GM21367 (cell line): ENCODE measurements around the gene ADAMTS7.
"Not testable (repeated sequence)": the region's sequence is repeated elsewhere in the genome, so short reads cannot be mapped to it uniquely, and the experiment has no call there.

Source experiments
- ATAC-seq: cut with Tn5 transposase; IDR thresholded peaks from one replicate; pipeline ENCODE4 v1.9.1; 2021; ENCODE audit not compliant: unreplicated experiment

Gene ADAMTS7

DNA sequence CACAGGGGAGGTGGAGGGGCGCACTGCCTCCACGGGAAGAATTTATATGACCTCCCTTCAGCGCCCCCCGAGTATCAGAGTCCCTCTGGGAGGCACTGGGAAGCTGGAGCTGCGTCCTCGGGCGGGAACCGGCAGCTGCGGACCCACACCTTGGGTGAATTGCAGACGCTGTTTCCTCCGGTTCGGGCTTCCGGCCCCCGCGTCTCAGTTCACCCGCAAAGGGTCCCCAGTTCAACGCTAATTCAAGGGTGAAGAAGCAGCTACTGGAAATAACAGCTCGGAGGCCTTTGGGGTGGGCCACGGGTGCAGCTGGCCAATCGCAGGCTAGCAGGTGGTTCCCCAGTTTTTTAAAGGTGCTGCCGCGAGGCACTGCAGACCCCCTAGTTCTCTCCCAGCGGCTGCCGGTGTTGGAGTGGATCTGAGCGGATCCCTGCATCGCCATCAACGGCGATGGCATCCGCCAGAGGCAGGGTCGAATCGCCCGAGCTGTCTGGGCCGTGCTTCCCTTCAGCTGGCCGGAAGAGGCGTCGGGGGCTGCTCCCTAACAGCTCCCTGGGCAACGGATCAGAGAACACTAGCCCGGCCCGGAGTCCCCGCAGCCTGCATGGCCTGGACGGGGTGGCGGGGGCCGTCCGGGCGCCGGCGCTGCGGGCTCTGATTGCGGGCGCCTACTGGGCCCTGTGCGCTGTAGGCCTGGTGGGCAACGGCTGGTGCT is 19.4 kb upstream of the ADAMTS7 start:
- no peak for ATAC-seq

DNA sequence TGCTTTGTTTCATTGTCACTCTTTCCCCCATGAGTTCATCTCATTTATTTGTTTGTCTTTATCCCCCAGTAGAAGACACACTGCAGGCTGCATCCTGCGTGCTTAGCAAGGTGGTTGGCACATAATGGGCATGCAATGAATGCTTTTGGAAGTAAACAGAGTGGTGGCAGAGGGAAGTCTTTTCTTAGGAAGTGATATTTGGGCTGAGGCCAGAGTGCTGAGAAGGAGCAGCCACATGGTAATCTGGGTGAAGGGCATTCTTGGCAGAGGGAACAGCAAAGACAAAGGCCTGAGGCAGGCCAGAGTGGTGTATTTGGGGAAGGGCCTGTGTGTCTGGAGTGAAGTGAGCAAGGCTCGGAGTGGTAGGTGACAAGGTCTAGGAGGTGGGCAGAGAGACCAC is 17.7 kb upstream of the ADAMTS7 start:
- no peak for ATAC-seq

DNA sequence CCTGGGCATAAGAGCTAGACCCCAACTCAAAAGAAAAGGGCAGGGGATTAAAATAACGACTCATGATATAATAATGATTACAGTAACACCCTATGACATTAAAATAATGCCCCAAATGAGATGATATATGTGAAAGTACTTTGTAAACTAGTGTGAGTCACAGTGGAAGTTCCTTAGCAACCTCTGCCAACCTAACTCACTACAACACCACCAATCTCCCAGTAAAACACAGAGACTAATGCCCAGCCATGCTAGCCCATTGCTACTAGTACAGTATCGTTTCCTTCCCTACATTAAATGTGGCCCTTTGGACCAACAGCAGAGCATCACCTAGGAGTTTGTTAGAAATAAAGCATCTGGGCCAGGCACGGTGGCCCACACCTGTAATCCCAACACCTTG is 11.2 kb upstream of the ADAMTS7 start:
- ATAC-seq, result no peak

DNA sequence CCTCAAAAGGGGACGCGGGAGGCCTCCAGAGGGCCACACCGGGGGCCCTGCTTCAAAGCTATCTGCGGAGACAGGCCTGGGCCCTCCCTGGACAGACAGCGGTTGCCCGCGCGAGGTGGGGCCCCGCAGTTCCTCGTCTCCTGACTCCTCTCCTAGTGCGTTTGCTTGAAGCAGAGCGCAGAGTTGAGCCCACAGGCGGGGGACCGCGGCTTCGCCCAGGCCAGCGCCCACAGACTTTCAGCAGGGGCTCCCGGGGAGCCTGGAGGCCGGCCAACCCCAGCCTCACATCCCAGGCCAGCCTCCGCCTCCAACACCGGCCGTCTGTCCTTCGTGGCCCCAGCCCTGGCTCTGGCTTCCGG is 540 bp upstream of the ADAMTS7 start:
- ATAC-seq, result no peak

DNA sequence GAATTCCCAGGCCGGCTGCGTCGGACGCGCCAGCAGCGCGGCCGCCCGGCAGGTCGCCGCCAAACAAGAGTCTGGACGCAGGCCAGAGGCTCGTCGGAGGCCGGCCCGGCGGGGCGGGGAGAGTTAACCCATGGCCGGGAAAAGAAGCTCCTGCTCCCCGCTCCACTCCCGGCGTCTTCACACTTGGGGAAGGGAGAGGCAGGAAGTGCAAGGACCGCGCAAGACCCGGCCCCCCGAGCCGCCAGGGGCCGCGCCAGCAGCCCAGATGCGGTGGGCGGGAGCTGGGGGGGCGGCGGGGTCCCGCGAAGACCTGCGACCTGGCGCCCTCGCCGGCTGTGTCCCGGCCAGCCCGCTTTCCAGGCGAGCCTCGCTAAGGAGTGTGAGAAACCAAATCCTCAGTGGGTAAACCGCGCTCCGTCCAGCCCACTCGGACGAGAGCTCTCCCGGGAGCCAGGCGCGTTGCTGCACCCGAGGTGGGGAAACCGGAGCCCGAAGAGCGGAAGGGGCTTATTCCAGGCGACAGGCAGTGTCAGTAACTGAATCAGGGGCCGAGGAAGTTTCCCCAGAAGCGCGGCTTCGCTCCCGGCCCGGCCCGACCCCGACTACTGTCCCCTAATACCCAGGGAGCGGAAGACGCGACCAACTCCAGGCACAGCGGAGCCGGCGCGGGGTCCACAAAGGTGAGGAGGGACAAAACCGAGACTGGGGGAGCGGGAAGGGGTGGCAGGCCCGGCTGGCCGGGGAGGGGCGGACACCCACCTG is 721 bp downstream of the ADAMTS7 start:
- ATAC-seq, result no peak

DNA sequence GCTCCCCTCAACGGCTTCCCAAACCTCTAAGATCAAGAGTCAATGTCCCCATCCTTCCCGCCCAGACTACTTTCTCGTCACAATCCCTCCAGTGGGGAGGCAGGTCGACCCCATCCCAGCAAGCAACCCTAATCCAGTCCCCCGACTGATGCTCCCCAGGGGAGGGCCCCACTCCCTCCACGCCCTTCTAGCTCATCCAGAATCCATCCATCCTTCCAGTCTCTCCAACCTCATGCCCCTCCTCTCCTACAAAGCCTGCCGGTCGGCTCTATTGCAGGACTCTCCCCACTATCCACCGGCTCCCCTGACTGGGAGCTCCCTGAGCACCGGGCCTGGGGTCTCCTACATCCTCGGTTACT is 1.3 kb downstream of the ADAMTS7 start:
- ATAC-seq, result no peak

DNA sequence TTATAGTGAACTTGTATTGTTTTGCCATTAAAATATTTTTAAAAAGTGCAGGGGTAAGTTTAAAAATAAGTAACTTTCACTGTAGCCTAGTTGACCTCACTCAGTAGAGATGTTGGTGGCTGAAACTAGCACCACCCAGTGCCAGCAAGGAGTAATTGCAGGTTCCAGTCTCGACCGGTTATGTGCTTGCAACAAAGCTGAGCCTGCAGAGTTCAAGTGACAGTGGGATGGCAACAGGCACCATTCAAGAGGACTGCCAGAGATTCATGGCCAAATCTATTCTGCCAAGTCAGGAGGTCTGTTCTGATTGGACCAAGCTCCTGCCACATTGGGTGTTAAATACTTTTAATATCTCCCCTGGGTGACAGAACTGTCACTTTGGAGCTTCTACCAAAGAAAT is 2.7 kb downstream of the ADAMTS7 start:
- no peak for ATAC-seq

DNA sequence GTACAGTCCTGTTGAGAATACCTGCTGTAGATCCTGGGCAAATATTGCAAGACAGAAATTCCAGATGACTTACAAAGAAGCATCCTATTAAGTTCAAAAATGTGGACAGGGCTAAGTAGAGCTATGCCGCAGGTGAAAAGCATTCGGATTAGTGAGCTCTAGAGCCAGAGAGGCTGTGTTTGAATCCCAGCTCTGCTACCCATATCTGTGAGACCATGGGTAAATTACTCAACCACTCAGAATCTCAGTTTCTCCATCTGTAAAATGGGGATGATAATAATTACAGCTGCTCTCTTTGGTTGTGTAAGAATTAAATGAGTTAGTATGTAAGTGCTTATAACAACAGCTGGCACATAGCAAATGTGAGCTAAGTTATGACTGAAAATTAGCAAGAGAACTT is 3.9 kb downstream of the ADAMTS7 start:
- no peak for ATAC-seq

DNA sequence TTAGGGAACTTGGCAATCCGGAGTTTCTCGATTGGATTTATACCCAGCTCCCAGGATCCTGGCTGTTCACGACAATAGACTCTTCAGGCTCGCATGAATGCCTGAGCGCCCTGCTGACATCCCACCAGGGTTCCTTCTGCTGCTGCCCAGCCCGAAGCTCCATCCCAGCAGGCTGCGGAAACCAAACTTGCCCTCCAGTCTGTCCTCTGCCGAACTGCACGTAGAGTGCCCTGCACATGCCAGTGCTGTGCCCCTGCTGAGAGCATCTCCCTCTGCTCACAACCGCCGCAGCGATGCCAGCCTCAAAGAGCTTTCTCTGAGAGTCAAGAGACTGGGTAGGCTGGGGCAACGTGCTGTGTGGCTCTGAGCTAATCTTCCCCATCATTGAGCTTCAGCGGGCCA is 6.9 kb downstream of the ADAMTS7 start:
- ATAC-seq, result no peak

DNA sequence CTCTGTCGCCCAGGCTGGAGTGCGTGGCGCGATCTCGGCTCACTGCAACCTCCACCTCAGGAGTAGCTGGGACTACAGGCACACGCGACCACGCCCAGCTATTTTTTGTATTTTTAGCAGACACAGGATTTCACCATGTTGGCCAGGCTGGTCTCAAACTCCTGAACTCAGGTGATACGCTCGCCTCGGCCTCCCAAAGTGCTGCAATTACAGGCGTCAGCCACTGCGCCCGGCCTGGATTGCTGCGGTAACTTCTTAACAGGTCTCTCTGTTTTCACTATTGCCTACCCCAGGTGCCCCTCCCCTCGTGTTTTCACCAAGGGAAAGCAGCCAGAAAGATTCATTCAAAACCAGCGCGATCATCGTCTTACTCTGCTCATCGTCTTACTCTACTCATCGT is 10.5 kb downstream of the ADAMTS7 start:
- no peak for ATAC-seq

DNA sequence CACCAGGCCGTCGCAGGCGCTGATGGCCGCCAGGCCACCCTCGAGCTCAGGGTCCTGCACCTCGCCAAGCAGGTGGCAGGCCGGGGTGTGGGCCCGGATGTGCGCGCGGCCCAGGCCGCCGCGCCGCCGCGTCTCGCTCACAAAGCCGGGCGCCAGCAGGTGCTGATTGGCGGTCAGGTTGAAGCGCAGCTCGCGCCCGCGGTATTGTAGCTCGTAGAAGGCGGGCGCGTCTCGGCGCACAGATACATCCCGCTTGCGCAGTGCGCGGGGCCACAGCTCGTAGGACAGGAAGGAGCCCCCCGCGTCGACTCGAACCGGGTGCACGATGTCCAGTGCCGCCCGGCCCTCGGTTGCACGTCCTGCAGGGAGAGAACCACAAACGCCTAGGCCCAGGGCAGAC is 11.1 kb downstream of the ADAMTS7 start:
- no peak for ATAC-seq

DNA sequence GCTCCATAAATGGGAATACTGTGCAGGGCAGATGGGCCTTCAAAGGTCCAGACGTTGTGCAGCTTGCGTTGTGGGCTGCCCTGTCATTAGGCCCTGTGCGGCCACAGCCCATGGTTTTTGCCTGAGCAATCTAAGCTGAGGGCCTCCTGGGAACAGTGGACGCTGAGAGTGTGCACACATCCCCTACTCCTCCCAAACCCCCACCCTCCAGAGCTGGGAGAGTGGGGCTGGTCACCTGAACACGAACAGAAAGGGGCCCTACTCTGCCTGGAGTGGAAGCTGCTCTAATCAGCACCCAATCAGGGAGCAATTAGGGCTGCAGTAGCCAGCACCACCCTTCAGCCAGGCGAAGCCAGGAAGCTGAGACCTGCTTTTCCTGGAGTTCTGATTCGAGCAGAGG is 12.2 kb downstream of the ADAMTS7 start:
- ATAC-seq, result not testable (repeated sequence)

DNA sequence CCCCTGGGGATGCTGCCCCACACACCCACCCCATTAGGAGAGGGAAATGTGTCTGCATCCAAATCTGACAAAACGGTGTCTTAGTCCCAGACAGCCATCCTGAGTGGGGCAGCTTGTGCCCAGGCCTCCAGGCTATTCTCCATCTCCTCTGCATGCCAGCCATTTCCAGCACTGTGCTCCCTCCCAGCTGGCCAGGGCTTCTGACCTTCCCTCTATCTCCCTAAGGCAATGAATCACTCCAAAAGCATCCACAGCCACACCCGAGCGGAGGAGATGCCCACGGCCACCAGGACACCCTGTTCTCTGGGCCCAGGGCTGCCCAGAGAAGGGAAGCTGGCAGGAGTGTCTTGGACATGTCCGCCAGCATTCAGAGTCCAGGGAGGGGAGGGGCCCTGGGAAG is 12.9 kb downstream of the ADAMTS7 start:
- not testable (repeated sequence) for ATAC-seq

DNA sequence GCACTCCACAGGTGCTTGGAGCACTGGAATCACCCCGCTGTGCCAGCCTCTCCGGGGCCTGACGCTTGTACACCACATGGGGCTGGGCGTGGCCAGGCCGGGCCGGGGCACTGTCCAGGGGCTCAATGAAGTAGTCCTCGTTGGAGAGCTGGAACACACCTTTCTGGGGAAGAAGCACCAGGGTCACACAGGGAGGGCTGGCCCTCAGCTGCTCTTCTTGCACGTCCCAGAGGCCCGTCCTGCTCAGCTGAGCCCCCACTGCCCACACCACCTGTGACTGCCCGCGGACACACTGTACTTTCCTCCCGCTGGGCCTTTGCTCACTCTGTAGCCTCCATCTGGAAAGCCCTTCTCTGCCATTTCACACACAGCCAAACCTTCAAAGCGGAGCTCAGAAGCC is 13.3 kb downstream of the ADAMTS7 start:
- ATAC-seq, result no peak

DNA sequence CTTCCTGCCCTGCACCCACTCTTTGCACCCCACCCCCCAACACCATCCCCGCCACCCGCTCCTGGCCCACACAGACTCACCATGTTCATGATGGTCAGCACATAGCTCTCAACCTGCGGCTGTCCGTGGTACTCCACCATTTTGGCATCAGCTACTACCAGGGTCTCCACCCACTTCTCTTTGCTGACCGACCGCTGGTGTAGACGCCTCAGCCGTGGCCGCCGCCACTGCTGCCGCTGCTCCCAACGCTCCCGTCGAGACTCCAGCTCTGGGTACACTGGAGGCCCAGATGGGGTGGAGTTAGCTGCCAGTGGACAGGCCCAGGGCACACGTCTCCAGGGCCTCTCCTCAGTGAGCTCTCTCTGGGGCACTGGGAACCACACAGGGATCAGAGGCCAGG is 14.8 kb downstream of the ADAMTS7 start:
- no peak for ATAC-seq

DNA sequence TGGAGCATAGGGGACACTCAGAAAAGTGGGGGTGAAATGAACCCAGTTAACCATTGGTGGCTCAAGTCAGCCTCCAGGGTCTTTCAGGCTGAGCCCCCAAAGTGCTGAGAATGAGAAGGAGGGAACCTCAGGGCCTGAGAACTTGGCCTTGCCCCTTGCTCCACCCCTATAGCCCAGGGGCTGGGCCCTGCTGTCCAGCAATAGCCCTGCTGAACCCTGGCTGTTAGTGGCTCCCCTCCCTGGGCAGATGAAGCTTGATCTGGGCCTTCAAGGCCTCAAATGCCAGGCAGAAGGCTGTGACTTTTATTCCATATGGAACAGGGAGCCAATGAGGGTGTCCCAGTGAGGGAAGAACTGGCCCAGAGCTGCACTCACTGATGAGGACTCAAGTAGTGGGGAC is 16.2 kb downstream of the ADAMTS7 start:
- ATAC-seq, result no peak

DNA sequence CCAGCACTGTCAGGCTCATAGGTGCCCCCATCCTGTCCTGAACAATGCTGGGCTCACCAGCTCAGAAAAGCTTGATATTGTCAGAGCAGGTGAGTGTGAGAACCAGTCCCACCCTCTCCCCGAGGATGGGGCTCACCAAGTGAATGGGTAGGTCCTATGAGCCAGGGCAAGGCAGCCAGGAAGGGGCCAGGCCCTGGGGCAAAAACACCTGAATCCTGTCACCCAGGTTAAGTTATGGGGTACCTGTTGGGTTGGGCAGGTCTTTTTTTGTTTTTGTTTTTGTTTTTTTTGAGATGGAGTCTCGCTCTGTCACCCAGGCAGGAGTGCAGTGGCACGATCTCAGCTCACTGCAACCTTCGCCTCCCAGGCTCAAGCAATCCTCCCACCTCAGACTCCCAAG is 16.8 kb downstream of the ADAMTS7 start:
- ATAC-seq, result not testable (repeated sequence)

DNA sequence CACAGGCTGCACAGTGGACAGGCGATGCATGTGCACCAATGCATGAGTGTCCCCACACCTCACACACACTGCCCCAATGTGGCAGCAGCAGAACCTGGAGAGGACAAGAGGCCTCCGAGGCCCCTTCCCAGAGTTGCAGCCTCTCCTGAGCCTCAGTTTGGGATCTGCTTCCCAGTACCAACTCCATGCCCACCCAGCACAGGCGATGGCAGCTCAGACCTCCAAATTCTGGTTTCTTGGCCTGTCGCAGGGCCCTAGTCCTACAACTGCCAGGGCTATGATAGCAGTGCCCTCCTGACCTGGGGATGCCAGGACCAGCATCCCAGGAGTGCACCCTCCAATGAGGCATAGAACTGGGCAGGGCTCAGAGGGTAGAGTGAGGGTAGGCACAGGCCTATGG is 19.9 kb downstream of the ADAMTS7 start:
- no peak for ATAC-seq

DNA sequence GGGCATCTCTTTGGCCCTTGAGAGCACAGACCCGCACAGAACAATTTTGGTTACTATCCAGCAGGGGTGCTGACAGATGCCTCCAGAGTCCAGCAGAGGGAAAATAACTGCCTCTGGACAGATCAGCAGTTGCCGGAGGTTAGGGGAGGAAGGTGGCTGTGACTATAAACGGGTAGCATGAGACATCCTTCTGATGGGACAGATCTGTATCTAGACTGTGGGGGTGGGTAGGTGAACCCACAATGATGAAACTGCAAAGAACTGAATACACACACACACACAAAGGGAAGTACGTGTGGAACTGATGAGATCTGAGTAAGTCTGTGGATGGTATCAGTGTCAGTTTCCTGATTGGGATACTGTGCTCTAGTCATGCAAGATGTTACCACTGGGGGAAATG is 21.2 kb downstream of the ADAMTS7 start:
- ATAC-seq, result no peak

DNA sequence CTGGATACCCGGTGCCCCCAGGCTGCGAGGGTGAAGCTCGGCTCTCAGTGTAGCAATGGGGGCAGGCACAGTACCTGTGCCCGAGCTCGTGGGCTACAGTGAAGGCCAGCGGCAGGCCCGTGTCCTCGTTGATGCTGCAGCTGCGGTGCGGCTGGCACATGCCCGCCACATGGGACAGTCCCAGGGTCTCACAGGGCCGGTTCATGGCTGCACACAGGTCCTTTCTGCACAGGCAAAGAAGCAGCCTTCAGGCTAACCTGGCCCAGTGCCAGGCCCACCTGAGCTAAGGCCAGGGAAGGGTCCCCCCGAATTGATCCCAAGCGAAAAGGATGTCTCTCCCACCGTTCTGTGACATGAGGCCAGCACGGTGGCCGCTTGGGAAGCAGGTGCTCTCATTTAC is 21.6 kb downstream of the ADAMTS7 start:
- no peak for ATAC-seq

DNA sequence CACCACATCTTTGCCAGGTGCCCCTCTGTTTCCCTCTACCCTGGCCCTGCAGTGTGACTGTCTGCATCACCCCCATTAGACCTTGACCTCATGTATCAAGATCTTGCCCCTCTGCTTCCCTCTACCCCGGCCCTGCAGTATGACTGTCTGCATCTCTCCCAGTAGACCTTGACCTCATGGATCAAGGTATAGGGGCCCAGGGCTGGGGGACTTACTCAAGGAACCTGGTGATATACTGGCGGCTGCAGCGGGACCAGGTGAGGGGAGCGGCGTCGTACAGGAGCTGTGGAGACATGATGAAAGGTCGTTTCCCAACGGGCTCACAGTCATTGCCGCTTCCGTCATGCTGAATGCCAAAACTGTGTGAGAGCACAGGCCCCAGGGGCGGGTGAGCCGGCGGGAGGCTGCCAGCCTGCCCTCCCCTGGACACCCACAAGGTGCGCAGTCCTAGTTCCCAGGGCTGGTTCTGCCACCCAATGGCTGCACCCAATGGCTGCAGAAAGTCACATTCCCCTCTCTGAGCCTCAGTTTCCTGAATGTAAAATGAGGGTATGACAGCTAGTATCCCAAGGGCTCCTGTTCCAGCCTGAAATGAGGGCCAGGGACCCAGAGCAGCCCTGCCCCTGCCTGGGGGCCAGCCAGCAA is 23.1 kb downstream of the ADAMTS7 start:
- ATAC-seq, result no peak

DNA sequence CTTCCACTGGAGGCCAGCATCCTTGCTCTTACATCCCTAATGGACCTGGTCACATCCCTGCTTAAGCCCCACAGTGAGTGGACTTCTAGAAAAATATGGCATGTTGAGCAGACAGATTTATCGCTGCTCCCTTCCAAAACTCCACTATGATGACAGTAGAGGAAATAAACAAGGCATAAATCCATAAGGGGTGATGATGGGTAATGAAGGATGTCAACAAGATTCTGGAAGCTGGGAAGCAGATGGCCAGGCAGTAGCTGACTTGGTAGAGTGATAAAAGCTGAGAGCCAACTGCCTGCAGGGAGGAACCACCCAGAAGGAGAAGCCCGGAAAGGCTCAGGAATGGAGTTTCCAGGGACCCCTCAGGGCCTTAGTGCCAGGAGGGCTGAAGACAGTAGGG is 28.9 kb downstream of the ADAMTS7 start:
- ATAC-seq, result not testable (repeated sequence)
